HCT116 (cell line): Measurements from ENCODE around the gene NGRN. TPM values are rescaled to one million over a fixed set of nuclear protein-coding genes. Genes with fewer than 3 reads are reported as not detected.

Source experiments
- ATAC-seq: fragments of 200-7000 bp; cut with Tn5 transposase; 2 replicates; pipeline ENCODE4 v1.9.1; 2020; ENCODE audit warnings: mild to moderate bottlenecking, moderate library complexity
- BruUV-seq: library from RNA; stranded (reverse); fragments of 400-500 nt; replicated peaks from 2 replicates; lab custom pipeline; 2021; lab: Mats Ljungman, UMichigan
- CTCF ChIA-PET: fragments of 300-600 bp; sonication (Branson Sonifier 250); formaldehyde crosslinking; loops from one replicate; lab custom pipeline; 2021; ENCODE audit warnings: antibody characterized with exemption; lab: Charles Lee
- POLR2A ChIA-PET: fragments of 300-600, 350-600 bp; sonication (Branson Sonifier 250); formaldehyde crosslinking; loops from one replicate; lab custom pipeline; 2021; ENCODE audit warnings: antibody characterized with exemption; lab: Charles Lee
- RAD21 ChIA-PET, 2 experiments: fragments of 300-600 bp; sonication (Branson Sonifier 250); formaldehyde crosslinking; loops; one replicate each; lab custom pipeline; 2023; ENCODE audit warnings: low total read pairs in 2 of 2; ENCODE audit not compliant: uncharacterized antibody in 2 of 2, unreplicated experiment in 2 of 2, low non-redundant PET in 1 of 2; lab: Charles Lee
- DNase-seq: peaks from one replicate; pipeline ENCODE4 v3.0.0-alpha.2; 2010; ENCODE audit warnings: low read depth, low spot score
- H2AFZ ChIP-seq: fragments of 200-600 bp; shearing (Covaris generic), sonication (generic); 2 replicates; pipeline ENCODE4 v1.6.1; 2017; ENCODE audit warnings: low read depth, mixed run types, mixed read lengths, antibody characterized with exemption, low read length; ENCODE audit not compliant: poor library complexity, severe bottlenecking
- H3K27ac ChIP-seq: 2 replicates; pipeline ENCODE4 v1.5.1; 2012; ENCODE audit warnings: low read depth, low read length
- H3K27me3 ChIP-seq: fragments of 200-600 bp; sonication (generic); 2 replicates; pipeline ENCODE4 v1.6.1; 2016; ENCODE audit warnings: mixed run types, low read length, mixed read lengths; ENCODE audit not compliant: insufficient read depth
- H3K36me3 ChIP-seq, 2 experiments: fragments of 200-500 bp in 1 of 2; fragments of 200-600 bp in 1 of 2; sonication (Bioruptor generic) in 1 of 2; sonication (generic) in 1 of 2; 2 replicates each; pipeline versions ENCODE4 v1.5.1 to v1.6.1; 2014 to 2016; ENCODE audit warnings: low read length in 2 of 2, inconsistent platforms in 1 of 2, mixed read lengths in 1 of 2, mixed run types in 1 of 2; ENCODE audit not compliant: insufficient read depth in 2 of 2, control insufficient read depth in 1 of 2
- H3K4me1 ChIP-seq, 2 experiments: fragments of 200-600 bp in 1 of 2; sonication (generic) in 1 of 2; 2 replicates each; pipeline versions ENCODE4 v1.5.1 to v1.6.1; 2012 to 2017; ENCODE audit warnings: low read length in 2 of 2, inconsistent platforms in 1 of 2, mild to moderate bottlenecking in 1 of 2, mixed read lengths in 1 of 2, mixed run types in 1 of 2, moderate library complexity in 1 of 2; ENCODE audit not compliant: insufficient read depth in 2 of 2, control insufficient read depth in 1 of 2
- H3K4me2 ChIP-seq: fragments of 200-600 bp; sonication (generic); 2 replicates; pipeline ENCODE4 v1.6.1; 2017; ENCODE audit warnings: mixed run types, low read length, mixed read lengths
- H3K4me3 ChIP-seq, 2 experiments: fragments of 200-600 bp in 1 of 2; sonication (generic) in 1 of 2; replicated peaks in 1 of 2; 2 replicates each; pipeline ENCODE4 v1.5.1; 2011 to 2016; ENCODE audit warnings: low read length in 2 of 2, control low read depth in 1 of 2, low read depth in 1 of 2, mild to moderate bottlenecking in 1 of 2, mixed read lengths in 1 of 2, mixed run types in 1 of 2
- H3K79me2 ChIP-seq: fragments of 200-600 bp; sonication (generic); 2 replicates; pipeline ENCODE4 v1.6.1; 2017; ENCODE audit warnings: mild to moderate bottlenecking, mixed run types, low read length, moderate library complexity, mixed read lengths; ENCODE audit not compliant: insufficient read depth
- H3K9ac ChIP-seq: fragments of 200-600 bp; sonication (generic); 2 replicates; pipeline ENCODE4 v1.6.1; 2016; ENCODE audit warnings: low read length, mixed read lengths
- H3K9me2 ChIP-seq: fragments of 200-600 bp; sonication (generic), shearing (Covaris generic); 2 replicates; pipeline ENCODE4 v1.6.1; 2017; ENCODE audit warnings: mixed run types, mild to moderate bottlenecking, moderate library complexity; ENCODE audit not compliant: insufficient read depth
- H3K9me3 ChIP-seq, 2 experiments: fragments of 200-500 bp in 1 of 2; fragments of 200-600 bp in 1 of 2; sonication (Bioruptor generic) in 1 of 2; sonication (generic) in 1 of 2; 2 replicates each; pipeline ENCODE4 v1.6.1; 2014 to 2017; ENCODE audit warnings: low read length in 2 of 2, mixed read lengths in 2 of 2, inconsistent platforms in 1 of 2, low read depth in 1 of 2, mild to moderate bottlenecking in 1 of 2, mixed run types in 1 of 2, moderate library complexity in 1 of 2; ENCODE audit not compliant: control insufficient read depth in 1 of 2, insufficient read depth in 1 of 2
- H4K20me1 ChIP-seq: fragments of 200-600 bp; sonication (generic), shearing (Covaris generic); 2 replicates; pipeline ENCODE4 v1.6.1; 2017; ENCODE audit warnings: mixed run types, mild to moderate bottlenecking, moderate library complexity; ENCODE audit not compliant: insufficient read depth
- CEBPB ChIP-seq: IDR thresholded peaks from 2 replicates; pipeline ENCODE4 v1.6.1; 2012; ENCODE audit warnings: low read depth
- ELF1 ChIP-seq: IDR thresholded peaks from 2 replicates; pipeline ENCODE4 v1.6.1; 2012; ENCODE audit warnings: low read depth, borderline replicate concordance
- EZH2phosphoT487 ChIP-seq: fragments of 200-600 bp; IDR thresholded peaks from 2 replicates; pipeline ENCODE4 v1.6.1; 2018; ENCODE audit warnings: antibody characterized with exemption, borderline replicate concordance
- FOSL1 ChIP-seq: IDR thresholded peaks from 2 replicates; pipeline ENCODE4 v1.6.1; 2012; ENCODE audit warnings: low read depth
- POLR2A ChIP-seq: IDR thresholded peaks from 2 replicates; pipeline ENCODE4 v1.7.0; 2011; ENCODE audit warnings: borderline replicate concordance; ENCODE audit not compliant: insufficient read depth, insufficient read length; ENCODE audit errors: extremely low read depth
- POLR2AphosphoS5 ChIP-seq: IDR thresholded peaks from 2 replicates; pipeline ENCODE4 v1.6.1; 2011; ENCODE audit warnings: mild to moderate bottlenecking, low read depth, low read length, moderate library complexity
- SIN3A ChIP-seq: IDR thresholded peaks from 2 replicates; pipeline ENCODE4 v1.6.1; 2012; ENCODE audit warnings: low read depth
- SP1 ChIP-seq: IDR thresholded peaks from 2 replicates; pipeline ENCODE4 v1.6.1; 2012; ENCODE audit warnings: low read depth
- YY1 ChIP-seq: IDR thresholded peaks from 2 replicates; pipeline ENCODE4 v1.6.1; 2011; ENCODE audit warnings: low read length, low read depth, moderate library complexity, mild to moderate bottlenecking; ENCODE audit not compliant: insufficient replicate concordance; ENCODE audit errors: extremely low read depth
- ZFX ChIP-seq: fragments of 450-650 bp; IDR thresholded peaks from 2 replicates; pipeline ENCODE4 v1.6.1; 2017
- intact Hi-C: fragments of 100-400 bp; cut with micrococcal nuclease; formaldehyde crosslinking; loops from 2 replicates; pipeline ENCODE4 v1.10.0; 2022
- total RNA-seq: library from RNA; stranded (reverse); gene quantifications from one replicate; pipeline ENCODE4 v1.2.1, GENCODE V29; 2021; ENCODE audit not compliant: unreplicated experiment
- TF ChIP-seq, protein P1 (sequence below): IDR thresholded peaks from 2 replicates; pipeline ENCODE4 v1.6.1; 2012; ENCODE audit warnings: low read depth
- TF ChIP-seq, protein P2 (sequence below), 3 experiments: fragments of 200-600 bp in 1 of 3; sonication (generic) in 1 of 3; IDR thresholded peaks in 2 of 3; conservative IDR thresholded peaks in 1 of 3; 2 replicates each; pipeline ENCODE4 v1.5.1; 2012 to 2017; ENCODE audit warnings: low read depth in 2 of 3, low read length in 2 of 3, antibody characterized with exemption in 1 of 3, borderline replicate concordance in 1 of 3, control low read depth in 1 of 3, mild to moderate bottlenecking in 1 of 3, mixed read lengths in 1 of 3, mixed run types in 1 of 3, moderate library complexity in 1 of 3; ENCODE audit not compliant: insufficient read depth in 1 of 3

NGRN gene
- total RNA-seq, 1 experiment from 2014 or later: 72.7 TPM

DNA sequence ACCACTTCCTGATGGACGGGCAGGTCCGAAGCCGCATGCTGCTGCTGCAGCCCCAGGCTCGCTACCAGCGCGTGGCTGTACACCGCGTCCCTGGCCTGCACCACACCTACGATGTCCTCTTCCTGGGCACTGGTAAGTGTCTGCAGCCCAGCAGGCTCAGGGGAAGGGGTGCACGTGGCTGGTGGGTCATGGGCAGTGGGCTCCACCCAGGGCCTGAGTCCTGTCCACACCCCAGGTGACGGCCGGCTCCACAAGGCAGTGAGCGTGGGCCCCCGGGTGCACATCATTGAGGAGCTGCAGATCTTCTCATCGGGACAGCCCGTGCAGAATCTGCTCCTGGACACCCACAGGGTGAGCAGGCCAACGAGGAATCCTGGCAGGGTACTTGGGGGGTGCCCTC, 40.4 kb upstream of the NGRN start:
- no peak overlapping the region; the same call in 1 of the 2 replicates for H3K27ac ChIP-seq
- no TSS peak for BruUV-seq
- 0 out of 2 replicates have a peak, but pooled peaks cover 2% of the 10 kb centered on the region for H3K79me2 ChIP-seq
- no peaks in the 10 kb centered on the region for H4K20me1 ChIP-seq
- H3K4me2 ChIP-seq: no peak overlapping the region
- intact Hi-C loops: no loop called here
- ChIA-PET RAD21 (no interaction called here), CTCF (no interaction called here), POLR2A (no interaction called here)
- H3K36me3 ChIP-seq: peaks cover 48% of the 10 kb centered on the region in 2 experiments
- no peak overlapping the region for H3K4me3 ChIP-seq
- H3K4me1 ChIP-seq: peaks cover 0 to 6% of the 10 kb centered on the region in 2 experiments; a peak in 2 of 4 replicates
- no peaks in the 10 kb centered on the region for H3K9me2 ChIP-seq
- no peaks in the 10 kb centered on the region for H3K27me3 ChIP-seq
- H2AFZ ChIP-seq: no peak overlapping the region
- no peak for DNase-seq
- H3K9ac ChIP-seq: no peak overlapping the region
- TF ChIP-seq SP1 (no peak), YY1 (no peak), ELF1 (no peak), EZH2phosphoT487 (no peak), POLR2A (no peak), POLR2AphosphoS5 (no peak), CEBPB (no peak), ZFX (no peak), SIN3A (no peak), FOSL1 (no peak)
- TF ChIP-seq, protein P1, sequence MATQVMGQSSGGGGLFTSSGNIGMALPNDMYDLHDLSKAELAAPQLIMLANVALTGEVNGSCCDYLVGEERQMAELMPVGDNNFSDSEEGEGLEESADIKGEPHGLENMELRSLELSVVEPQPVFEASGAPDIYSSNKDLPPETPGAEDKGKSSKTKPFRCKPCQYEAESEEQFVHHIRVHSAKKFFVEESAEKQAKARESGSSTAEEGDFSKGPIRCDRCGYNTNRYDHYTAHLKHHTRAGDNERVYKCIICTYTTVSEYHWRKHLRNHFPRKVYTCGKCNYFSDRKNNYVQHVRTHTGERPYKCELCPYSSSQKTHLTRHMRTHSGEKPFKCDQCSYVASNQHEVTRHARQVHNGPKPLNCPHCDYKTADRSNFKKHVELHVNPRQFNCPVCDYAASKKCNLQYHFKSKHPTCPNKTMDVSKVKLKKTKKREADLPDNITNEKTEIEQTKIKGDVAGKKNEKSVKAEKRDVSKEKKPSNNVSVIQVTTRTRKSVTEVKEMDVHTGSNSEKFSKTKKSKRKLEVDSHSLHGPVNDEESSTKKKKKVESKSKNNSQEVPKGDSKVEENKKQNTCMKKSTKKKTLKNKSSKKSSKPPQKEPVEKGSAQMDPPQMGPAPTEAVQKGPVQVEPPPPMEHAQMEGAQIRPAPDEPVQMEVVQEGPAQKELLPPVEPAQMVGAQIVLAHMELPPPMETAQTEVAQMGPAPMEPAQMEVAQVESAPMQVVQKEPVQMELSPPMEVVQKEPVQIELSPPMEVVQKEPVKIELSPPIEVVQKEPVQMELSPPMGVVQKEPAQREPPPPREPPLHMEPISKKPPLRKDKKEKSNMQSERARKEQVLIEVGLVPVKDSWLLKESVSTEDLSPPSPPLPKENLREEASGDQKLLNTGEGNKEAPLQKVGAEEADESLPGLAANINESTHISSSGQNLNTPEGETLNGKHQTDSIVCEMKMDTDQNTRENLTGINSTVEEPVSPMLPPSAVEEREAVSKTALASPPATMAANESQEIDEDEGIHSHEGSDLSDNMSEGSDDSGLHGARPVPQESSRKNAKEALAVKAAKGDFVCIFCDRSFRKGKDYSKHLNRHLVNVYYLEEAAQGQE: no peak
- TF ChIP-seq, protein P2, sequence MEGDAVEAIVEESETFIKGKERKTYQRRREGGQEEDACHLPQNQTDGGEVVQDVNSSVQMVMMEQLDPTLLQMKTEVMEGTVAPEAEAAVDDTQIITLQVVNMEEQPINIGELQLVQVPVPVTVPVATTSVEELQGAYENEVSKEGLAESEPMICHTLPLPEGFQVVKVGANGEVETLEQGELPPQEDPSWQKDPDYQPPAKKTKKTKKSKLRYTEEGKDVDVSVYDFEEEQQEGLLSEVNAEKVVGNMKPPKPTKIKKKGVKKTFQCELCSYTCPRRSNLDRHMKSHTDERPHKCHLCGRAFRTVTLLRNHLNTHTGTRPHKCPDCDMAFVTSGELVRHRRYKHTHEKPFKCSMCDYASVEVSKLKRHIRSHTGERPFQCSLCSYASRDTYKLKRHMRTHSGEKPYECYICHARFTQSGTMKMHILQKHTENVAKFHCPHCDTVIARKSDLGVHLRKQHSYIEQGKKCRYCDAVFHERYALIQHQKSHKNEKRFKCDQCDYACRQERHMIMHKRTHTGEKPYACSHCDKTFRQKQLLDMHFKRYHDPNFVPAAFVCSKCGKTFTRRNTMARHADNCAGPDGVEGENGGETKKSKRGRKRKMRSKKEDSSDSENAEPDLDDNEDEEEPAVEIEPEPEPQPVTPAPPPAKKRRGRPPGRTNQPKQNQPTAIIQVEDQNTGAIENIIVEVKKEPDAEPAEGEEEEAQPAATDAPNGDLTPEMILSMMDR (IDR thresholded peaks at IDR 0.05 in 2 of 3, conservative IDR thresholded peaks at IDR 0.05 in 1 of 3; ENCODE audit: borderline replicate concordance in 1 of 3, insufficient read depth in 1 of 3, low read depth in 2 of 3, low read length in 2 of 3): no peak
- TF ChIP-seq, all 23 proteins: peak for 0
- H3K9me3 ChIP-seq: no peaks in the 10 kb centered on the region
- ATAC-seq: no peak
